Right lobe of liver (tissue), 6 donors: ENCODE results near the gene GPC5. TPM values are rescaled to one million over a fixed set of nuclear protein-coding genes. Genes with fewer than 3 reads are reported as not detected.

Experiments
- ATAC-seq, 4 donors: fragments of 200-7000 bp; cut with Tn5 transposase; one replicate each; pipeline ENCODE4 v1.9.1; 2020; ENCODE audit warnings: mild to moderate bottlenecking in 4 of 4, moderate library complexity in 4 of 4
- DNase-seq, 3 donors: peaks; one replicate each; pipeline ENCODE4 v3.0.0-alpha.2; 2020
- H3K27ac ChIP-seq, 3 donors: fragments of 200-600 bp; one replicate each; pipeline ENCODE4 v1.8.0; 2022
- H3K27me3 ChIP-seq, 2 donors: fragments of 200-600 bp; one replicate each; pipeline ENCODE4 v1.8.0; 2022
- H3K36me3 ChIP-seq, 4 donors: fragments of 200-600 bp; sonication (generic) in 1 of 4; one replicate each; pipeline versions ENCODE4 v1.5.1 to v1.8.0; 2017 to 2022; ENCODE audit warnings: control low read depth in 1 of 4
- H3K4me1 ChIP-seq, 4 donors: fragments of 200-600 bp; sonication (generic) in 1 of 4; one replicate each; pipeline versions ENCODE4 v1.5.1 to v1.8.0; 2017 to 2022; ENCODE audit warnings: control low read depth in 1 of 4
- H3K4me3 ChIP-seq, 3 donors: fragments of 200-600 bp; one replicate each; pipeline ENCODE4 v1.8.0; 2022
- H3K9me3 ChIP-seq, 4 donors: fragments of 200-600 bp; sonication (generic) in 1 of 4; one replicate each; pipeline versions ENCODE4 v1.5.1 to v1.8.0; 2017 to 2022; ENCODE audit warnings: control low read depth in 1 of 4
- POLR2A ChIP-seq: fragments of 450-650 bp; IDR thresholded peaks from one replicate; pipeline ENCODE4 v1.6.1; 2017; ENCODE audit warnings: antibody characterized with exemption, mild to moderate bottlenecking
- WGBS: methylation state at CpG from one replicate; pipeline ENCODE4 v1.1.6; 2018; ENCODE audit warnings: low coverage, low lambda C conversion rate; ENCODE audit not compliant: insufficient coverage; ENCODE audit errors: missing lambda C conversion rate; 5-methylcytosine and 5-hydroxymethylcytosine counted together
- intact Hi-C, 2 donors: fragments of 100-400 bp; cut with DNase I; formaldehyde crosslinking; loops; one replicate each; pipeline versions ENCODE4 v1.11.2 to v1.14.1; 2022
- total RNA-seq, 6 experiments: library from RNA; depleted of rRNA in 2 of 6; stranded (reverse); fragments of >200 nt in 2 of 6; fragmentation: NEBNext Ultra II Directional in 3 of 6; extraction: Animal tissue kit (Norgen Biotek cat#: 25700) in 3 of 6; gene quantifications; one replicate each; pipeline versions ENCODE4 v1.1.0 to v1.2.4, GENCODE V29; 2016 to 2023
- TF ChIP-seq, protein P1 (sequence below), 4 donors: fragments of 200-600 bp in 3 of 4; fragments of 450-650 bp in 1 of 4; IDR thresholded peaks; one replicate each; pipeline versions ENCODE4 v1.5.1 to v1.8.0; 2016 to 2022; ENCODE audit warnings: antibody characterized with exemption in 4 of 4, mild to moderate bottlenecking in 2 of 4
- donor health status: DM: no; HTN: yes; CAD: no.
- donor health status: DM: no; HTN: no; CAD: no.
- donor health status: DM: no; HTN: no; CAD: no.
- donor health status: DM: no; HTN: yes; CAD: no.
- donor health status: DM: no; HTN: yes; CAD: no.

Gene GPC5
- total RNA-seq, 6 experiments from 2014 or later: 0.12 to 0.99 (median 0.66) TPM

DNA sequence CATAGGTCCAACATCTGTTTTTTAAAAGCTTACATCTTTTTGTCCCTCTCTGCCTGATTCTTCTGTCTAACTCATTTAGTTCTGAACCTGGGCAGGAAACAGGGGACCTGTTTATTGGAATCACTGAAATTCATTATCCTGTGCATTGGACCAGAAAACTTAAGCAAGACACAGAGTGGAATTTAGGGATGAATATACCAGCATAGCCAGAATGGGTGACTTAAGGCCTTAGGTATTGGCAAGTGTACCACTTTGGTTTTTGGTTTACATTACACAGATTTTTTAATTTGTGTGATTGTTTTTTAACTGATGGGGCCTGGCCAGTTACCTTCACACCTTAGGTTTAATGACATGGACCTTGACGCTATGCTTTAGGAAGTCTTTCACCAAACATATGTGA, 232.5 kb downstream of the GPC5 start:
- TF ChIP-seq POLR2A: no peak
- TF ChIP-seq, protein P1, sequence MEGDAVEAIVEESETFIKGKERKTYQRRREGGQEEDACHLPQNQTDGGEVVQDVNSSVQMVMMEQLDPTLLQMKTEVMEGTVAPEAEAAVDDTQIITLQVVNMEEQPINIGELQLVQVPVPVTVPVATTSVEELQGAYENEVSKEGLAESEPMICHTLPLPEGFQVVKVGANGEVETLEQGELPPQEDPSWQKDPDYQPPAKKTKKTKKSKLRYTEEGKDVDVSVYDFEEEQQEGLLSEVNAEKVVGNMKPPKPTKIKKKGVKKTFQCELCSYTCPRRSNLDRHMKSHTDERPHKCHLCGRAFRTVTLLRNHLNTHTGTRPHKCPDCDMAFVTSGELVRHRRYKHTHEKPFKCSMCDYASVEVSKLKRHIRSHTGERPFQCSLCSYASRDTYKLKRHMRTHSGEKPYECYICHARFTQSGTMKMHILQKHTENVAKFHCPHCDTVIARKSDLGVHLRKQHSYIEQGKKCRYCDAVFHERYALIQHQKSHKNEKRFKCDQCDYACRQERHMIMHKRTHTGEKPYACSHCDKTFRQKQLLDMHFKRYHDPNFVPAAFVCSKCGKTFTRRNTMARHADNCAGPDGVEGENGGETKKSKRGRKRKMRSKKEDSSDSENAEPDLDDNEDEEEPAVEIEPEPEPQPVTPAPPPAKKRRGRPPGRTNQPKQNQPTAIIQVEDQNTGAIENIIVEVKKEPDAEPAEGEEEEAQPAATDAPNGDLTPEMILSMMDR (IDR thresholded peaks at IDR 0.05): no peak
- Histone ChIP-seq H3K4me1 (no peaks in the 10 kb centered on the region), H3K27me3 (no peaks in the 10 kb centered on the region), H3K9me3 (no peaks in the 10 kb centered on the region), H3K4me3 (no peak overlapping the region), H3K36me3 (no peaks in the 10 kb centered on the region), H3K27ac (no peak overlapping the region)
- intact Hi-C loops: no loop called here
- ATAC-seq (no peak), DNase-seq (no peak)
- 94% methylated on average over 1 of the region's 1 CpG for WGBS

DNA sequence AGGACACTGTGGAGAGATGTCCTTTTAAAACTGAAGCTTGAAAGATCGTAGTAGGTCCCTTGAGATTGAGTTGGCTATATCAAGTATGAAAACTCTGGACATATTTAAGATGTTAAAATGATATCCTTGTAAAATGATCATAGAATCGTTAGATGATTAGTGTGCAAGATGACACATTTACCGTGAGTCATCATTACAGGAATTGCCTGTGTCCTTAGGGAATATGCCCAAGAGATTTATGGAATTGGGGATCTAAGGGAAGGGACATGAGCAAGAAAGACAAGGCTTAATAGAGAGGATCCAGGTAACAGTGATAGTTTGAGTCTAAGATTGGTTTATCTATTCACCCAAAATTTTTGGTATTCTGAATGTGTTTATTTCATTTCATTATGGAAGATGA, 233.7 kb downstream of the GPC5 start:
- H3K36me3 ChIP-seq: no peaks in the 10 kb centered on the region
- H3K4me3 ChIP-seq: no peak overlapping the region
- intact Hi-C loops: no loop called here
- ATAC-seq (no peak), DNase-seq (no peak)
- no peaks in the 10 kb centered on the region for H3K27me3 ChIP-seq
- TF ChIP-seq, protein P1 (IDR thresholded peaks at IDR 0.05): no peak
- TF ChIP-seq POLR2A: no peak
- H3K27ac ChIP-seq: no peak overlapping the region
- no peaks in the 10 kb centered on the region for H3K4me1 ChIP-seq
- WGBS: 71% methylated on average over 3 of the region's 3 CpGs
- H3K9me3 ChIP-seq: no peaks in the 10 kb centered on the region

DNA sequence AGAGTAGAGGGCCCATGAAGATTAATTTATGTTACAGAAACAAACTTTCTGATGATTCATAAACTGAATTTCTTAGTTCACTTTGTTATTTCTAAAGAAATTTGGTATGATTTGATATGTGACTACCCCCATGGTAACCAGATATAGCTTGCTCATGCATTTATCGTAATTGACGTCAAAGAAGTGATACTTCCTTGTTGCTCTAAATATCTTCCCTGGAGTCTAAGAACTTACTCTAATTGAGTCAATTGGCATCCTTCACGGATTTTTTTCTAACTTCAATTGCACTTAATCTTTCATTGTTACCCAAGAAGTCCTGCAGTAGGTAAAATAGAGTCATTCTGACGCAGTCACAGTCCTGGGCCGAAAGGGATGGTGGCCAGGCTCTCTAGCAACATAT, 240.9 kb downstream of the GPC5 start:
- ATAC-seq (no peak), DNase-seq (no peak)
- no peaks in the 10 kb centered on the region for H3K36me3 ChIP-seq
- H3K27me3 ChIP-seq: no peaks in the 10 kb centered on the region
- H3K27ac ChIP-seq: no peak overlapping the region
- H3K9me3 ChIP-seq: no peaks in the 10 kb centered on the region
- TF ChIP-seq, protein P1 (IDR thresholded peaks at IDR 0.05): no peak
- no peak for TF ChIP-seq POLR2A
- intact Hi-C loops: no loop called here
- 76% methylated on average over 5 of the region's 5 CpGs for WGBS
- no peaks in the 10 kb centered on the region for H3K4me1 ChIP-seq
- no peak overlapping the region for H3K4me3 ChIP-seq

DNA sequence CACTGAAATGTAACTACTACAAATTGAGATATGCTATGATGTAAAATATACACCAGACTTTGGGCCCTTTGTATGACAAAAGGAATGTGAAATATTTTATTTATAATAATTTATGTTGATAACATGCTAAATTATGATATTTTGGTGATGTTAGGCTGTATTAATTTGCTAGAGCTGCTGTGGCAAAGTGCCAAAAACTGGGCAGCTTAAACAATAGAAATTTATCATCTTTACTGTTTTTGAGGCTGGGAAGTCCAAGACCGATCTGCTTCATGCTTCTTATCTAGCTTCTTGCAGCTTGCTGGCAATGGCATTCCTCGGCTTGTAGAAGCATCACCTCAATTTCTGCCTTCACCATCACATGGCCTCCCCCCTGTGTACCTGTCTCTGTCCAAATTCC, 245.0 kb downstream of the GPC5 start:
- no peaks in the 10 kb centered on the region for H3K36me3 ChIP-seq
- no peaks in the 10 kb centered on the region for H3K4me1 ChIP-seq
- H3K9me3 ChIP-seq: no peaks in the 10 kb centered on the region
- H3K27ac ChIP-seq: no peak overlapping the region
- TF ChIP-seq POLR2A: no peak
- TF ChIP-seq, protein P1 (IDR thresholded peaks at IDR 0.05): no peak
- ATAC-seq (no peak), DNase-seq (no peak)
- WGBS: 68% methylated on average over 2 of the region's 2 CpGs
- H3K27me3 ChIP-seq: no peaks in the 10 kb centered on the region
- intact Hi-C loops: no loop called here
- H3K4me3 ChIP-seq: no peak overlapping the region

DNA sequence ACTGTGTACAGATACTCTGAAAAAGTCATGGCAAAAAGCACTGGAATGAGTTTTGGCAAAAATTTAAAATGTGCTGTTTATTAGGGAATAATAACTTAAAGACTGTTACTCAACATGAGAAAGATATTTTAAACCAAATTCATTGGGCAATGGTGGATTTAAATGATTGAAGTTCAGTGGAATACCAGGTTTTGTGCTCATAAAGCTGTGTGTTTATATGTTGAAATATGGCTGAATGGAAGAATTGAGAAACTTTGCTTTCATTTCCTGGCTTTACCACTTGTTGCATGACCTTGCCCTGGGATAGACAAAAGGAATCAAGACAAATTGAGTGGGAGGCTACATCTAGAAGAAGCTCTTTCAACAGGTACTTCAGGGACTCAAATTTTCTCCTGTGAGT, 246.4 kb downstream of the GPC5 start:
- intact Hi-C loops: no loop called here

More for the DNA sequence above, 246.4 kb downstream of the GPC5 start:
- Histone ChIP-seq H3K27me3 (no peaks in the 10 kb centered on the region), H3K27ac (no peak overlapping the region), H3K4me3 (no peak overlapping the region), H3K36me3 (no peaks in the 10 kb centered on the region), H3K9me3 (no peaks in the 10 kb centered on the region), H3K4me1 (no peaks in the 10 kb centered on the region)
- DNase-seq (no peak), ATAC-seq (no peak)
- TF ChIP-seq, protein P1 (IDR thresholded peaks at IDR 0.05): no peak
- TF ChIP-seq POLR2A: no peak
